Esophagus muscularis mucosa (tissue), 4 donors: ENCODE data around the gene ATAD5. TPM values are rescaled to one million over a fixed set of nuclear protein-coding genes. Genes with fewer than 3 reads are reported as not detected.
A peak's percentile ranks its signal among the peaks of the same experiment; 100 is the strongest.

ENCODE experiments used
- DNase-seq: peaks from one replicate; pipeline ENCODE4 v3.0.0-alpha.2; 2017; ENCODE audit errors: extremely low spot score
- H3K27ac ChIP-seq, 4 donors: fragments of 200-600 bp; sonication (generic); replicated peaks in 1 of 4; 1 replicate in 3 of 4; 2 replicates in 1 of 4; pipeline ENCODE4 v1.5.1; 2016 to 2019; ENCODE audit warnings: mild to moderate bottlenecking in 1 of 4
- H3K27me3 ChIP-seq, 4 donors: fragments of 200-600 bp; sonication (generic); one replicate each; pipeline versions ENCODE4 v1.5.1 to v1.6.0; 2016 to 2019
- H3K36me3 ChIP-seq, 4 donors: fragments of 200-600 bp; sonication (generic); one replicate each; pipeline ENCODE4 v1.5.1; 2016 to 2019
- H3K4me1 ChIP-seq, 4 donors: fragments of 200-600 bp; sonication (generic); one replicate each; pipeline ENCODE4 v1.5.1; 2016 to 2019
- H3K4me3 ChIP-seq, 4 donors: fragments of 200-600 bp; sonication (generic); 1 replicate in 2 of 4; 2 replicates in 2 of 4; pipeline ENCODE4 v1.5.1; 2016 to 2019; ENCODE audit warnings: mild to moderate bottlenecking in 4 of 4, moderate library complexity in 1 of 4
- H3K9me3 ChIP-seq, 4 donors: fragments of 200-600 bp; sonication (generic); 1 replicate in 3 of 4; 2 replicates in 1 of 4; pipeline ENCODE4 v1.5.1; 2016 to 2019
- EP300 ChIP-seq: sonication (generic); formaldehyde crosslinking; IDR thresholded peaks from one replicate; pipeline ENCODE4 v1.6.1; 2017; ENCODE audit warnings: antibody characterized with exemption
- POLR2A ChIP-seq: fragments of 450-650 bp; IDR thresholded peaks from one replicate; pipeline ENCODE4 v1.6.1; 2017; ENCODE audit warnings: antibody characterized with exemption, moderate library complexity, mild to moderate bottlenecking, low read depth
- POLR2AphosphoS5 ChIP-seq, 2 donors: sonication (generic); formaldehyde crosslinking; IDR thresholded peaks; one replicate each; pipeline ENCODE4 v1.6.1; 2017; ENCODE audit warnings: antibody characterized with exemption in 2 of 2
- WGBS: methylation state at CpG from one replicate; pipeline ENCODE4 v1.1.5; 2018; 5-methylcytosine and 5-hydroxymethylcytosine counted together
- intact Hi-C: fragments of 100-400 bp; cut with DNase I; formaldehyde crosslinking; loops from one replicate; pipeline ENCODE4 v1.15.1; 2023
- total RNA-seq, 4 donors: library from RNA; depleted of rRNA; stranded (reverse); fragments of >200 nt; gene quantifications; one replicate each; pipeline versions ENCODE4 v1.1.0 to v1.2.1, GENCODE V29; 2016
- TF ChIP-seq, protein P1 (sequence below), 3 experiments: fragments of 200-600 bp in 2 of 3; fragments of 450-650 bp in 1 of 3; sonication (generic) in 2 of 3; IDR thresholded peaks; one replicate each; pipeline ENCODE4 v1.5.1; 2017 to 2019; ENCODE audit warnings: antibody characterized with exemption in 3 of 3, mild to moderate bottlenecking in 2 of 3, moderate library complexity in 1 of 3

Gene ATAD5
- total RNA-seq, 4 donors from 2014 or later: 0.33 to 1.7 (median 0.52) TPM

DNA sequence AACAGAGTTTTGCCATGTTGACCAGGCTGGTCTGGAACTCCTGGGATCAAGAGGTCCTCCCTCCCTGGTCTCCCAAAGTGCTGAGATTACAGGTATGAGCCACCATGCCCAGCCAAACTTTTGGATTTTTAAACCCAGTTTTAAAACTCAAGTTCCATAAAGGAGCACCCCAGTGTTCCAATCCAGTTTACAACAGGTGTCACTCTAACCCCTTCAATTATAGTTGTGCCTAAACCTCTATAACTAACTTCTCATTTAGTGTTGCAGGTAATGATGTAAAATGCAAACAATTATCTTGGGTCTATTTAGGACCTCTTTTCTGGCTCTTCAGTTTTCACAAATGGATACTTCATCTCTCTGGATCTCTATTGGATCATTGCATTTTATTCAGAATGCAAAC lies 82.2 kb downstream of the ATAD5 start:
- intact Hi-C loops: no loop called here
- Histone ChIP-seq H3K27me3 (no peaks in the 10 kb centered on the region), H3K9me3 (no peaks in the 10 kb centered on the region), H3K36me3 (no peaks in the 10 kb centered on the region), H3K27ac (no peak overlapping the region), H3K4me1 (no peaks in the 10 kb centered on the region), H3K4me3 (no peak overlapping the region)
- no peak for DNase-seq
- no peak for TF ChIP-seq POLR2A
- TF ChIP-seq, protein P1, sequence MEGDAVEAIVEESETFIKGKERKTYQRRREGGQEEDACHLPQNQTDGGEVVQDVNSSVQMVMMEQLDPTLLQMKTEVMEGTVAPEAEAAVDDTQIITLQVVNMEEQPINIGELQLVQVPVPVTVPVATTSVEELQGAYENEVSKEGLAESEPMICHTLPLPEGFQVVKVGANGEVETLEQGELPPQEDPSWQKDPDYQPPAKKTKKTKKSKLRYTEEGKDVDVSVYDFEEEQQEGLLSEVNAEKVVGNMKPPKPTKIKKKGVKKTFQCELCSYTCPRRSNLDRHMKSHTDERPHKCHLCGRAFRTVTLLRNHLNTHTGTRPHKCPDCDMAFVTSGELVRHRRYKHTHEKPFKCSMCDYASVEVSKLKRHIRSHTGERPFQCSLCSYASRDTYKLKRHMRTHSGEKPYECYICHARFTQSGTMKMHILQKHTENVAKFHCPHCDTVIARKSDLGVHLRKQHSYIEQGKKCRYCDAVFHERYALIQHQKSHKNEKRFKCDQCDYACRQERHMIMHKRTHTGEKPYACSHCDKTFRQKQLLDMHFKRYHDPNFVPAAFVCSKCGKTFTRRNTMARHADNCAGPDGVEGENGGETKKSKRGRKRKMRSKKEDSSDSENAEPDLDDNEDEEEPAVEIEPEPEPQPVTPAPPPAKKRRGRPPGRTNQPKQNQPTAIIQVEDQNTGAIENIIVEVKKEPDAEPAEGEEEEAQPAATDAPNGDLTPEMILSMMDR (IDR thresholded peaks at IDR 0.05): no peak
- no peak for TF ChIP-seq POLR2AphosphoS5 (IDR thresholded peaks at IDR 0.05)
- TF ChIP-seq EP300: no peak

DNA sequence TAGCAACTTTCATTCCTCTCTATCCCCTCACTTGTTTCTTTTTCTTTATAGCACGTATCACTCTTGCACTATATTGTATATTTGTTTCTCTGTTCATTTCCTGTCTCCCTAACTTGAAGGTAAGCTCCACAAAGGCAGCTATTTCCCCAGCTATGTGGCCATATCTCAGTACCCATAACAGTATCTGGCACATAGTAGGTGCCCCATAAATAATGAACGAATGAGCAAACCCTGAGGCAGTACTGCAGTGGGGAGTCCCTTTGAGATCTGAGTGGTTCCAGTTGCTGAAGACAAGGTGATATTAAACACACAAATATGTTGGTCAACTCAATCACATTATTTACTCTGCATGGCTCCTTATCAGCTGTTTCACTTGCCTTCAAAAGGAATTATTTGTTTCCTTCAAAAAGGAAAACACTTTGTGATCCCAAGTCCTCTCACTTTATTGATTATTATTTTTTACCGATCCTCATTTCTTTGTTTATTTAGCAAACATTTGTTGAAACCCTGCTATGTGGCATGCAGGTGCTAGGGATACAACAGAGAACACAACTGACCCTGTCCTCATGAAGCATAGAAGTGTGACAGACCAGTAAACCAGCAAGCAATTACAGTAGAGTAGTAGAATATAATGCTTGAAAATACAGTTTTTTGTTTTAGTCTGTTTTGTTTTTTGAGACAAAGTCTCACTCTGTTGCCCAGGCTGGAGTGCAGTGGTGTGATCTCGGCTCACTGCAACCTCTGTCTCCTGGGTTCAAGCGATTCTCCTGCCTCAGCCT lies 84.3 kb downstream of the ATAD5 start:
- TF ChIP-seq EP300 (no peak), POLR2AphosphoS5 (IDR thresholded peaks at IDR 0.05) (no peak), POLR2A (no peak)
- TF ChIP-seq, protein P1 (IDR thresholded peaks at IDR 0.05): no peak
- 72% methylated on average over 5 of the region's 5 CpGs for WGBS
- Histone ChIP-seq H3K27ac (no peak overlapping the region), H3K9me3 (no peaks in the 10 kb centered on the region), H3K4me1 (no peaks in the 10 kb centered on the region), H3K36me3 (no peaks in the 10 kb centered on the region), H3K4me3 (no peak overlapping the region), H3K27me3 (no peaks in the 10 kb centered on the region)
- no peak for DNase-seq
- intact Hi-C loops: no loop called here

- Histone ChIP-seq H3K36me3 (no peaks in the 10 kb centered on the region), H3K27ac (no peak overlapping the region), H3K9me3 (no peaks in the 10 kb centered on the region), H3K27me3 (peaks cover 3 to 6% (median 4%) of the 10 kb centered on the region in 4 donors), H3K4me1 (peaks cover 2 to 9% (median 8%) of the 10 kb centered on the region in 4 donors), H3K4me3 (no peak overlapping the region)
- no peak for DNase-seq
- TF ChIP-seq POLR2A (no peak), POLR2AphosphoS5 (IDR thresholded peaks at IDR 0.05) (no peak), EP300 (no peak)
- intact Hi-C loops: no loop called here
Observed at GRCh38 chr17:30917050-30917449, 85.3 kb downstream of the ATAD5 start.

DNA sequence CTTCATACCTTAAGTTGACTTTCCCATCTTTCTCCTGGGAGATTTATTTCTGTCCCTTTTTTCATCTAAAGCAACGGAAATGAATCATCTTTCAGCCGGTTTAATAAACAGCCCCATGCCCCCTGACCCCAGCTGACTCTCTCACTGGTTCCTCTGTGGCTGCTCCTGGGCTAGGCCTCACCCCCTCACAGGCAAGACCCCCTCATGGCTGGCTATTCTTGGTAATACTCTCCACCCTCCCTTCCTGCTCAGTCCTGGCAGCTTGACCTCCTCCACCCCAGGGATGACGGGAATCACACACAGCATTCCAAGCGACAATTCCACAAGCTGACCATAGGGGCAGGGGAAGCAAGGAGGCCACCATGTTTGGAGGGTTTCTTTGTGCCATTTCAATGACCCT lies 88.5 kb downstream of the ATAD5 start:
- no peaks in the 10 kb centered on the region for H3K36me3 ChIP-seq
- H3K4me1 ChIP-seq: peaks cover 10 to 19% (median 18%) of the 10 kb centered on the region in 4 donors
- H3K27ac ChIP-seq: no peak overlapping the region
- H3K27me3 ChIP-seq: peaks cover 9 to 36% (median 18%) of the 10 kb centered on the region in 4 donors
- no peaks in the 10 kb centered on the region for H3K9me3 ChIP-seq
- WGBS: 68% methylated on average over 4 of the region's 4 CpGs
- DNase-seq: no peak
- no peak overlapping the region for H3K4me3 ChIP-seq
- intact Hi-C loops: no loop called here
- TF ChIP-seq, protein P1 (IDR thresholded peaks at IDR 0.05): no peak
- TF ChIP-seq POLR2AphosphoS5 (IDR thresholded peaks at IDR 0.05): no peak
- TF ChIP-seq EP300: no peak
- no peak for TF ChIP-seq POLR2A

- DNase-seq: no peak
- Histone ChIP-seq H3K9me3 (no peaks in the 10 kb centered on the region), H3K27ac (no peak overlapping the region), H3K4me3 (peak overlapping the region; percentile 55 to 73 (median 60)), H3K4me1 (peaks cover 10 to 19% (median 18%) of the 10 kb centered on the region in 4 donors), H3K27me3 (peaks cover 9 to 43% (median 18%) of the 10 kb centered on the region in 4 donors), H3K36me3 (no peaks in the 10 kb centered on the region)
- 91% methylated on average over 11 of the region's 11 CpGs for WGBS
- TF ChIP-seq, protein P1 (IDR thresholded peaks at IDR 0.05): no peak
- no peak for TF ChIP-seq EP300
- TF ChIP-seq POLR2A: no peak
- TF ChIP-seq POLR2AphosphoS5 (IDR thresholded peaks at IDR 0.05): no peak
- intact Hi-C loops: no loop called here
Observed at GRCh38 chr17:30920683-30921543, 89.1 kb downstream of the ATAD5 start.
